Tibial nerve (tissue), 3 donors: ENCODE data around the gene AGBL1.

Experiments used
- POLR2A ChIP-seq, 2 donors: fragments of 450-650 bp; IDR thresholded peaks; one replicate each; pipeline ENCODE4 v1.6.1; 2017; ENCODE audit warnings: antibody characterized with exemption in 2 of 2, mild to moderate bottlenecking in 2 of 2, moderate library complexity in 2 of 2
- TF ChIP-seq, protein P1 (sequence below), 5 experiments: fragments of 200-600 bp in 3 of 5; fragments of 450-650 bp in 2 of 5; sonication (generic) in 3 of 5; IDR thresholded peaks; one replicate each; pipeline ENCODE4 v1.5.1; 2016 to 2019; ENCODE audit warnings: antibody characterized with exemption in 5 of 5, mild to moderate bottlenecking in 3 of 5, moderate library complexity in 2 of 5

DNA sequence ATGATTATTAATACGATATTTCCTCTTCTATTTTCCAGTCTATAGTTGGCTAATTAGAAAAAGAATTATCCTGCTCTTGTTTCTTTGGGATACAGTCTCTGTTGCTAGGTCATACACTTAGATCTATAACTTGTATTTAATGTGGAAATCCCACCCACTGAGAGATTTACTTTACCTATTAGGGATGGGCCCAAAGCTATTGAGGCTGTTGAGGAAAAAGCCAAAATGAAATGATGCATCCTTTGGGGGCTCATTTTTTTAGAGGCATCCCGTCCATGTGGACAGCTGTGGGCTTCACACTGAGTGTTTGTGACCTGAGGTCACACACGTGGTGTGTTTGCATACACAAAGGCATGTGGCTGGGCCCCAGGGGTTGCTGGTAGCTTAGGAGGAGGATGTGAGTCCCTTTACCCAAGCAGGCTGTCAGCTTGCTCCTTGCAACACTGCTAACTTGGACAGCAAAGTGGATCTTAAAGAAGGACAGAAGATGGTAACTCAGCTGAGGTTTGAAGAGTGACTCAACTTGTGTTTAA lies 477.4 kb downstream of the AGBL1 start:
- TF ChIP-seq, protein P1, sequence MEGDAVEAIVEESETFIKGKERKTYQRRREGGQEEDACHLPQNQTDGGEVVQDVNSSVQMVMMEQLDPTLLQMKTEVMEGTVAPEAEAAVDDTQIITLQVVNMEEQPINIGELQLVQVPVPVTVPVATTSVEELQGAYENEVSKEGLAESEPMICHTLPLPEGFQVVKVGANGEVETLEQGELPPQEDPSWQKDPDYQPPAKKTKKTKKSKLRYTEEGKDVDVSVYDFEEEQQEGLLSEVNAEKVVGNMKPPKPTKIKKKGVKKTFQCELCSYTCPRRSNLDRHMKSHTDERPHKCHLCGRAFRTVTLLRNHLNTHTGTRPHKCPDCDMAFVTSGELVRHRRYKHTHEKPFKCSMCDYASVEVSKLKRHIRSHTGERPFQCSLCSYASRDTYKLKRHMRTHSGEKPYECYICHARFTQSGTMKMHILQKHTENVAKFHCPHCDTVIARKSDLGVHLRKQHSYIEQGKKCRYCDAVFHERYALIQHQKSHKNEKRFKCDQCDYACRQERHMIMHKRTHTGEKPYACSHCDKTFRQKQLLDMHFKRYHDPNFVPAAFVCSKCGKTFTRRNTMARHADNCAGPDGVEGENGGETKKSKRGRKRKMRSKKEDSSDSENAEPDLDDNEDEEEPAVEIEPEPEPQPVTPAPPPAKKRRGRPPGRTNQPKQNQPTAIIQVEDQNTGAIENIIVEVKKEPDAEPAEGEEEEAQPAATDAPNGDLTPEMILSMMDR (IDR thresholded peaks at IDR 0.05), result no peak
- no peak for TF ChIP-seq POLR2A (IDR thresholded peaks at IDR 0.05)
